ENCODE measurements around the gene ZNF71. TPM values are rescaled to one million over a fixed set of nuclear protein-coding genes. Genes with fewer than 3 reads are reported as not detected.

Gene ZNF71
- total RNA-seq, 4 donors from 2014 or later = 6.7 to 9.2 (median 7.2) TPM

DNA sequence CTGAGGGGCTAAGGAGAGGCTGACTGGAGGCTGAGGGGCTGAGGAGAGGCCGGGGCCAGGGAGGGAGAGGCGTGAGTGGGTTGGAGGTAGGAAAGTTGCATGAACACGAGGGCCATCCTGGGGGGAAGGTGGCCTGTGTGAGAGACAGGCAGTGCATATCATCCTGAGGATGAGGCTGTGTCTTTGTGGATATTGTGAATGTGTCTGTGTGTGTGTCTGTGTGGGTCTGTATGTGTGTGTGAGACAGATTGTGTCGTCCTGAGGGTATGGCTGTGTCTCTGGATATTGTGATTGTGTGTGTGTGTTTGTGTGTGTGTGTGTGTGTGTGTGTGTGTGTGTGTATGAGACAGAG lies 422 bp downstream of the ZNF71 start:
- intact Hi-C loops (cut with DNase I; ENCODE audit: low total_unique reads) = no loop called here
- no peak for TF ChIP-seq POLR2A (IDR thresholded peaks at IDR 0.05)
- TF ChIP-seq, protein P1, sequence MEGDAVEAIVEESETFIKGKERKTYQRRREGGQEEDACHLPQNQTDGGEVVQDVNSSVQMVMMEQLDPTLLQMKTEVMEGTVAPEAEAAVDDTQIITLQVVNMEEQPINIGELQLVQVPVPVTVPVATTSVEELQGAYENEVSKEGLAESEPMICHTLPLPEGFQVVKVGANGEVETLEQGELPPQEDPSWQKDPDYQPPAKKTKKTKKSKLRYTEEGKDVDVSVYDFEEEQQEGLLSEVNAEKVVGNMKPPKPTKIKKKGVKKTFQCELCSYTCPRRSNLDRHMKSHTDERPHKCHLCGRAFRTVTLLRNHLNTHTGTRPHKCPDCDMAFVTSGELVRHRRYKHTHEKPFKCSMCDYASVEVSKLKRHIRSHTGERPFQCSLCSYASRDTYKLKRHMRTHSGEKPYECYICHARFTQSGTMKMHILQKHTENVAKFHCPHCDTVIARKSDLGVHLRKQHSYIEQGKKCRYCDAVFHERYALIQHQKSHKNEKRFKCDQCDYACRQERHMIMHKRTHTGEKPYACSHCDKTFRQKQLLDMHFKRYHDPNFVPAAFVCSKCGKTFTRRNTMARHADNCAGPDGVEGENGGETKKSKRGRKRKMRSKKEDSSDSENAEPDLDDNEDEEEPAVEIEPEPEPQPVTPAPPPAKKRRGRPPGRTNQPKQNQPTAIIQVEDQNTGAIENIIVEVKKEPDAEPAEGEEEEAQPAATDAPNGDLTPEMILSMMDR (IDR thresholded peaks at IDR 0.05) = no peak
- H3K4me3 ChIP-seq (ENCODE audit: low read depth, poor library complexity, severe bottlenecking) = peak overlapping the region; percentile 90
- no peak for DNase-seq (ENCODE audit: low spot score in 2 of 2)
- WGBS, 2 donors = 0 to 1% methylated on average over 4 of the region's 4 CpGs

DNA sequence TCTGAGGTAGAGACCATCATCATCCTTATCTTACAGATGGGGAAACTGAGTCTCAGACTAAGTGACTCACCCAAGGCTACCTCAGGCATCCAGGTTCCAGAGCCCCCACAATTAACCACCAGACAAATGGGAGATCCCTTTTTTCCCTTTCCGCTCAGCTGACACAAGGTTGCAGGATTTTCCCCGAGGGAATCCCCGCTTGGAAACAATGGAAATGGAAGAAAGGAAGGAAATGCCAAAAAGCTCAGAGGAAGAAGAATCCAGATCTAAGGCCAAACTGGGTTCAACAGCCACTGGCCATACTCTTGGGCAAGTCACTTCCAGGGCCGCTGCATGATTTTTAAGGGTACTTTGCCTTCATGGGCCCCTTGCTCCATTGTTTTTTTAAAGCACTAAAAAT lies 1.6 kb downstream of the ZNF71 start:
- 63 to 64% methylated on average over 4 of the region's 4 CpGs for WGBS, 2 donors
- no peak for DNase-seq (ENCODE audit: low spot score in 2 of 2)
- H3K4me3 ChIP-seq (ENCODE audit: low read depth, poor library complexity, severe bottlenecking) = no peak overlapping the region
- TF ChIP-seq, protein P1 (IDR thresholded peaks at IDR 0.05) = no peak
- TF ChIP-seq POLR2A (IDR thresholded peaks at IDR 0.05) = no peak
- intact Hi-C loops (cut with DNase I; ENCODE audit: low total_unique reads) = no loop called here

DNA sequence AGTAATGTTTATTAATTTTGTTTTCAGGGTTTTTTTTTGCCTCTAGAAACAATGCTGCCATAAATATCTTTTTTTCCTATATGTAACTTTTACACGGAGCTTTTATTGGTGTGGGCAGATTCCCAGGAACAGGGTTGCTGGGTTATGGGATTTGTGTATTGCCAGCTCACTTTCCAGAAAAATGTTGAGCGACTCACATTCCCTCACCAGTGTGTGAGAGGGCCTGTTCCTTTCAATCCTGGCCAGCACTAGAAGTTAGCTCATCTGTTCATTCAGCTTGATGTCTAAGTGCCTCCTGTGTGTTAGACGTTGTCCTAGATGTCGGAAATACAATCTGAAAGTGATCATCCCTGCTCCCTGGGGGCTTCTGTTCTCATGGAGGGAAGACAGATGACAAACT lies 2.6 kb downstream of the ZNF71 start:
- WGBS, 2 donors = 69 to 70% methylated on average over 4 of the region's 4 CpGs
- no peak overlapping the region for H3K4me3 ChIP-seq (ENCODE audit: low read depth, poor library complexity, severe bottlenecking)
- TF ChIP-seq, protein P1 (IDR thresholded peaks at IDR 0.05) = no peak
- TF ChIP-seq POLR2A (IDR thresholded peaks at IDR 0.05) = no peak
- DNase-seq (ENCODE audit: low spot score in 2 of 2) = no peak
- intact Hi-C loops (cut with DNase I; ENCODE audit: low total_unique reads) = no loop called here

DNA sequence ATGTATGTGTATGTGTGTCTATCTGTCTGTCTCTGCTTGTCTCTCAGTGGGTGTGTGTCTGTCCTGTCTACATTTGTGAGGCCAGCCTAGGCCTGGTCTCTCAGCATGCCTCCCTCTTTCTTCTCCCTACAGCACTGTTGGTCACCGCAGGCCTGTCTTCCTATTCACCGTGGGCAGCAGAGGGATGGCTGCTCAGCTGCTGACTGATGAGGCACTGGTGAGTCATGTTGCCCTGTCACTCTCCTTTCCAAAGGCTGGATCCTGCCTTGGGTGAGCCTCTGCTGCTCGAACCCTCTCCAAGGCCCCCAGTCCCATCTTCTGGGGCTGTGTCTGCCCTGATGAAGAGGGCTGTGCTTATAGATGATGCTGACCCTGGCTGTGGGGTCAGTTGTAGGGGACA lies 6.3 kb downstream of the ZNF71 start:
- TF ChIP-seq, protein P1 (IDR thresholded peaks at IDR 0.05) = no peak
- TF ChIP-seq POLR2A (IDR thresholded peaks at IDR 0.05) = no peak
- DNase-seq (ENCODE audit: low spot score in 2 of 2) = no peak
- intact Hi-C loops (cut with DNase I; ENCODE audit: low total_unique reads) = no loop called here
- H3K4me3 ChIP-seq (ENCODE audit: low read depth, poor library complexity, severe bottlenecking) = no peak overlapping the region
- 94 to 95% methylated on average over 3 of the region's 3 CpGs for WGBS, 2 donors

DNA sequence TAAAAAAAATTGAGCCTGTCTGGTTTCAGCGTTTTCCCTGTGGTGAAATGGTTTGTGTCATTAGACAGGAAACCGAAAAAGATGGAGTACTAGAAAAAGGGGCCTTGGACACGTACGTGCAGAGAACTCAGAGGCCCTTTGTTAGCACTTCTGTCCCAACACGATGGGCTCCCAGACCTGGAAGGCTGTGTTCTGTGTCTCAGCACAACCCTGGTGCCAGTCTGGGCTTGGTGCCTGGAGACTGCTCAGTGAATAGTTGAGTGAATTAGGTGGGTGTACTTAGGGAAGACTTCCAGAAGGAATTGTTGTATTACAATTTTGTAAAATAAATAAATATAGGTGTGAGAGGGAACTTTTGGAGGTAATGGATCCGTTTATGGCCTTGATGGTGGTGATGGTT lies 8.7 kb downstream of the ZNF71 start:
- intact Hi-C loops (cut with DNase I; ENCODE audit: low total_unique reads) = no loop called here
- DNase-seq (ENCODE audit: low spot score in 2 of 2) = no peak
- 82 to 88% methylated on average over 6 of the region's 6 CpGs for WGBS, 2 donors
- TF ChIP-seq, protein P1 (IDR thresholded peaks at IDR 0.05) = no peak
- no peak for TF ChIP-seq POLR2A (IDR thresholded peaks at IDR 0.05)
- H3K4me3 ChIP-seq (ENCODE audit: low read depth, poor library complexity, severe bottlenecking) = no peak overlapping the region

DNA sequence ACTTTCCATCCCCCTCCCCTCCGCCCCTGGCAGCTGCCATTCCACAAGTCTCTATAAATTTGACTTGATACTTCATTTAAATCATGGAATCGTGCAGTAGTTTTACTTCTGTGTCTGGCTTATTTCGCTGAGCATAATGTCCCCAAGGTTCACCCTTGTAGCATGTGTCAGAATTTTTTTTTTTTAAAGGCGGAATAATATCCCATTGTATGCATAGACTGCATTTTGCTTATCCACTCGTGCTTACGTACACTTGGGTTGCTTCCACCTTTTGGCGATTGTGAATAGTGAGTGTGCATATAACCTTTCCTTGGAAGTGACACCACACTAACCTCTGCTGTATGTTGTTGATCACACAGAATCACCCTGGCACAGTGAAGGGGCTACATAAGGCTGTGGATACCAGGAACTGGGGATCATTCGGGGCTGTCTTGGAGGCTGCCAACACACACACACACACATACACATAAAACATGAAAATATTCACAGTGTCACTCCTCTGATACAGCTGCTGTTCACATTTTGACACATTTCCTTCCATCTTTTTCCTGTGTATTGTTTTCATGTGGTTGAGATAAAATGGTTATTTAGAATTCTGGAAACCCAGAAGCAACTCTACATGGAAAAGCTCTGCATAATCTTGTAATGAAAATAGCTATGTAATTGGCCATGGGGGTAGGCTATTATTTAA lies 13.3 kb downstream of the ZNF71 start:
- DNase-seq (ENCODE audit: low spot score in 2 of 2) = no peak
- no peak overlapping the region for H3K4me3 ChIP-seq (ENCODE audit: low read depth, poor library complexity, severe bottlenecking)
- intact Hi-C loops (cut with DNase I; ENCODE audit: low total_unique reads) = no loop called here
- TF ChIP-seq, protein P1 (IDR thresholded peaks at IDR 0.05) = no peak
- no peak for TF ChIP-seq POLR2A (IDR thresholded peaks at IDR 0.05)
- WGBS, 2 donors = 80 to 82% methylated on average over 8 of the region's 8 CpGs
